Immature natural killer cell (primary cell): Measurements from ENCODE around the gene NUDT3. TPM values are rescaled to one million over a fixed set of nuclear protein-coding genes. Genes with fewer than 3 reads are reported as not detected.
A peak's percentile ranks its signal among the peaks of the same experiment; 100 is the strongest.

Experiments
- DNase-seq, 3 donors: peaks; one replicate each; pipeline ENCODE4 v3.0.0; 2022; ENCODE audit warnings: mixed read lengths in 1 of 3
- H3K27ac Mint-ChIP-seq, 6 donors: one replicate each; pipeline ENCODE4 v1.8.0; 2020; ENCODE audit warnings: mixed read lengths in 6 of 6, mild to moderate bottlenecking in 5 of 6, inconsistent platforms in 4 of 6, moderate library complexity in 3 of 6
- H3K27me3 Mint-ChIP-seq, 3 donors: one replicate each; pipeline ENCODE4 v1.8.0; 2020 to 2021; ENCODE audit warnings: low read depth in 3 of 3, mild to moderate bottlenecking in 3 of 3, mixed read lengths in 3 of 3, moderate library complexity in 3 of 3, inconsistent platforms in 1 of 3
- H3K36me3 Mint-ChIP-seq, 3 donors: one replicate each; pipeline ENCODE4 v1.8.0; 2020; ENCODE audit warnings: mixed read lengths in 3 of 3, inconsistent platforms in 2 of 3, mild to moderate bottlenecking in 2 of 3
- H3K4me1 Mint-ChIP-seq, 2 donors: one replicate each; pipeline ENCODE4 v1.8.0; 2020; ENCODE audit warnings: inconsistent platforms in 2 of 2, mild to moderate bottlenecking in 2 of 2, mixed read lengths in 2 of 2, moderate library complexity in 1 of 2
- H3K4me3 Mint-ChIP-seq, 5 donors: one replicate each; pipeline ENCODE4 v1.8.0; 2020; ENCODE audit warnings: mild to moderate bottlenecking in 5 of 5, mixed read lengths in 5 of 5, inconsistent platforms in 3 of 5, moderate library complexity in 3 of 5
- H3K9me3 Mint-ChIP-seq, 6 donors: one replicate each; pipeline ENCODE4 v1.8.0; 2020; ENCODE audit warnings: mild to moderate bottlenecking in 6 of 6, mixed read lengths in 6 of 6, inconsistent platforms in 4 of 6, moderate library complexity in 3 of 6
- polyA plus RNA-seq, 3 donors: library from polyadenylated mRNA; unstranded; fragments of 300-500 nt; fragmentation: Illumina TruSeq; gene quantifications; one replicate each; pipeline ENCODE4 v1.2.3, GENCODE V29; 2021

Gene NUDT3
- polyA plus RNA-seq, 3 donors from 2014 or later = 5.0 to 10.3 (median 8.3) TPM

- Mint-ChIP-seq H3K4me1 (peaks cover 9 to 10% of the 10 kb centered on the region in 2 donors), H3K4me3 (no peak overlapping the region), H3K36me3 (no peaks in the 10 kb centered on the region), H3K27me3 (peaks cover under 1 to 4% (median 2%) of the 10 kb centered on the region in 3 donors), H3K9me3 (no peaks in the 10 kb centered on the region), H3K27ac (peak overlapping the region in 3 of 6 donors; percentile 14 to 56 (median 34))
- no peak for DNase-seq
Measured at GRCh38 chr6:34230653-34231371, 161.7 kb downstream of the NUDT3 start.

DNA sequence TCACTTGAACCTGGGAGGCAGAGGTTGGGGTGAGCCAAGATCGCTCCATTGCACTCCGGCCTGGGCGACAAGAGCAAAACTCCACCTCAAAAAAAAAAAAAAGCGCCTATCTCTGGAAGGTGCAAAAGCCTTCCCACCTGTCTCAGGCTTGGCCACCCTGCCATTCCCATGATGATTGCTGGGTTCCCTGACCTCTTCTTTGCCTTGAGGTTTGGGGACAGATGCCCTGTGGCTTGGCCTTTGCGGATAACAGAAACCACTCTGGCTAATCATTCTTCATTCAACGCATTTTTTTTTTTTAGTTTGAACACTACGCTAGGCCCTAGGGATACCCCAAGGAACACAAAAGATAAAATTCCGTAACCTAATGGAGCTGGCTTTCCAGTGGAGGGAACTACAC is 162.6 kb downstream of the NUDT3 start:
- H3K9me3 Mint-ChIP-seq = no peaks in the 10 kb centered on the region
- no peak for DNase-seq
- H3K36me3 Mint-ChIP-seq = no peaks in the 10 kb centered on the region
- H3K27me3 Mint-ChIP-seq = peaks cover 0 to 4% (median 2%) of the 10 kb centered on the region in 3 donors
- peak overlapping the region in 1 of 6 donors; percentile 56 for H3K27ac Mint-ChIP-seq
- H3K4me1 Mint-ChIP-seq = peaks cover 9% of the 10 kb centered on the region in 2 donors
- H3K4me3 Mint-ChIP-seq = no peak overlapping the region

Other genes with a start within 250 kb of the NUDT3 start
- not detected for gene GRM4, start 246.6 kb downstream of the NUDT3 start, polyA plus RNA-seq
- 10 to 100 TPM in 2 of 3 donors, 1 to 10 TPM in 1; 9.8 to 22.1 (median 19.6) TPM for gene HMGA1, start 155.8 kb downstream of the NUDT3 start, polyA plus RNA-seq
- gene SMIM29, start 143.7 kb downstream of the NUDT3 start, polyA plus RNA-seq = 100 to 1,000 TPM in 1 of 3 donors, 10 to 100 TPM in 2; 86.1 to 101 (median 89.1) TPM
- 1,000 to 10,000 TPM in 1 of 3 donors, 100 to 1,000 TPM in 2; 683 to 2,037 (median 891) TPM for gene RPS10, start 33.4 kb upstream of the NUDT3 start, polyA plus RNA-seq
- gene PACSIN1, start 73.4 kb upstream of the NUDT3 start, polyA plus RNA-seq = 10 to 100 TPM in 1 of 3 donors, 1 to 10 TPM in 2; 2.9 to 10.3 (median 3.3) TPM
- gene SPDEF, start 163.7 kb upstream of the NUDT3 start, polyA plus RNA-seq = not detected